ENCODE results near the gene ZDHHC20. TPM values are rescaled to one million over a fixed set of nuclear protein-coding genes. Genes with fewer than 3 reads are reported as not detected.

Gene ZDHHC20
- total and polyA plus RNA-seq, 2 of the 4 experiments (the other 2 are of a cell fraction): 16.1 to 72.4 TPM

DNA sequence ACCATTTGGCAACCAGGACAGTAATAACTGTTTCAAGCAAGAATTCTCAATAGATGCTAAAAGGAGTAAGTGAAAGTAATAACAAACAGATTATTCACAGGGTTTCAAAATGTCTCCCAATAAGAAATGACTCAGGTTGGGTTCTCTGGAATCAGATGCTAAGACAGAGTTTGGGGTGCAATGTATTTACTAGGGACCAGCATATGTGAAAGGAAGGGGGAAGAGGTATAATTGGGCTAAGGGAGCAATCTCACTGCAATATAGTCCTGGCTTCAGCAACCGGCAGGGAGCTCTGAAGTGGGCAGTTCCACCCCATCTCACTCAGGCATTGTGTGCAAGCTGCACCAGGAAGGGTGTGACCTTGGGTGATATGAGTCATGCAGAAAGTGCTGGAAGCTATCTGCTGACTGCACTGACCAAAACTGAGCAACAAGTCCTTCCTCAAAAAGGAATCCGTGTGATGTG is 23.4 kb downstream of the ZDHHC20 start:
- no peak overlapping the region for H3K9ac ChIP-seq (ENCODE audit: low read depth, low read length)
- no peaks in the 10 kb centered on the region for H3K36me3 ChIP-seq (ENCODE audit: control insufficient read depth, insufficient read depth, low read length)
- H2BK120ac ChIP-seq (ENCODE audit: low read depth, low read length): no peak overlapping the region
- H3K56ac ChIP-seq (ENCODE audit: extremely low read depth, insufficient read depth, low read length): no peak overlapping the region
- H4K8ac ChIP-seq (ENCODE audit: low read depth in 2 of 2, low read length in 2 of 2): no peak overlapping the region
- H3K4me2 ChIP-seq (ENCODE audit: low read depth, low read length): peak overlapping the region; percentile 15; the same call in 1 of the 2 replicates
- H3K9me3 ChIP-seq (ENCODE audit: control insufficient read depth, insufficient read depth, low read length): peaks cover 3% of the 10 kb centered on the region; the same call in 1 of the 2 replicates
- H3K4ac ChIP-seq (ENCODE audit: low read depth, low read length): no peak overlapping the region
- no peak for TF ChIP-seq SMC3 (IDR thresholded peaks at IDR 0.05; ENCODE audit: low read depth, low read length)
- peak; percentile 34; the same call in 1 of the 2 replicates for TF ChIP-seq BHLHE40 (IDR thresholded peaks at IDR 0.05; ENCODE audit: low read depth, low read length)
- TF ChIP-seq FOS (IDR thresholded peaks at IDR 0.05; ENCODE audit: low read depth, low read length): peak; percentile 57
- BruUV-seq (replicated peaks): no TSS peak
- H3K4me1 ChIP-seq (ENCODE audit: control insufficient read depth, insufficient read depth, low read length): 0 out of 2 replicates have a peak, but pooled peaks cover 2% of the 10 kb centered on the region
- H2AK5ac ChIP-seq (ENCODE audit: low read depth, low read length): no peak overlapping the region; the same call in 1 of the 2 replicates
- ATAC-seq (ENCODE audit: low read depth) (peak; percentile 98), DNase-seq (peak; percentile 89)
- no peak overlapping the region for H3K18ac ChIP-seq (ENCODE audit: low read depth, low read length)
- CTCF ChIA-PET: no interaction called here
- POLR2A ChIA-PET (ENCODE audit: unreplicated experiment): no interaction called here
- peak overlapping the region; percentile 23 for H2BK5ac ChIP-seq (ENCODE audit: low read depth, low read length, poor library complexity, severe bottlenecking)
- H2AFZ ChIP-seq (replicated peaks; ENCODE audit: low read length, poor library complexity): peak overlapping the region; percentile 15
- H4K20me1 ChIP-seq (ENCODE audit: insufficient read depth, low read length): no peaks in the 10 kb centered on the region
- no peak overlapping the region for H4K91ac ChIP-seq (ENCODE audit: insufficient read depth, low read depth, low read length)
- intact Hi-C loops (cut with micrococcal nuclease): no loop called here
- H3K79me1 ChIP-seq (ENCODE audit: low read depth in 1 of 2, low read length in 2 of 2): peaks cover 29 to 39% of the 10 kb centered on the region in 2 experiments
- H3K27me3 ChIP-seq (ENCODE audit: control insufficient read depth, insufficient read depth, low read length): no peaks in the 10 kb centered on the region
- no peak overlapping the region for H2AK9ac ChIP-seq (replicated peaks; ENCODE audit: low read depth, low read length, poor library complexity)
- dilution Hi-C loops (cut with HindIII; ENCODE audit: low sequenced_read_pairs, unreplicated experiment): no loop called here
- no peaks in the 10 kb centered on the region for H3K9me1 ChIP-seq (ENCODE audit: insufficient read depth, low read length)
- in situ Hi-C loops (cut with MboI; ENCODE audit: low sequenced_read_pairs): no loop called here
- H2BK20ac ChIP-seq (ENCODE audit: low read depth, low read length): no peak overlapping the region
- WGBS, 2 experiments (ENCODE audit: extremely low coverage in 2 of 2, insufficient read length in 1 of 2): no CpG with 5 or more reads among the region's 2 CpGs
- H3K14ac ChIP-seq (replicated peaks; ENCODE audit: low read depth, low read length): no peak overlapping the region
- no peak overlapping the region for H3K23ac ChIP-seq (ENCODE audit: low read depth, low read length)
- no peak overlapping the region for H2BK15ac ChIP-seq (ENCODE audit: low read depth, low read length)
- H4K5ac ChIP-seq (ENCODE audit: low read depth, low read length): no peak overlapping the region
- H3K4me3 ChIP-seq (ENCODE audit: insufficient read depth, low read depth, low read length): no peak overlapping the region
- H3K27ac ChIP-seq (ENCODE audit: insufficient read depth, low read length): no peak overlapping the region
